GM21526 (cell line): ENCODE results near the gene TMEM204.

Experiments used
- ATAC-seq: cut with Tn5 transposase; IDR thresholded peaks from one replicate; pipeline ENCODE4 v1.9.1; 2021; ENCODE audit warnings: moderate library complexity; ENCODE audit not compliant: unreplicated experiment, low FRiP score

The TMEM204 gene

GRCh38 chr16:1498899-1499676 is 34.4 kb upstream of the TMEM204 start:
- ATAC-seq, result no peak

GRCh38 chr16:1499756-1500464 is 33.6 kb upstream of the TMEM204 start:
- no peak for ATAC-seq

DNA sequence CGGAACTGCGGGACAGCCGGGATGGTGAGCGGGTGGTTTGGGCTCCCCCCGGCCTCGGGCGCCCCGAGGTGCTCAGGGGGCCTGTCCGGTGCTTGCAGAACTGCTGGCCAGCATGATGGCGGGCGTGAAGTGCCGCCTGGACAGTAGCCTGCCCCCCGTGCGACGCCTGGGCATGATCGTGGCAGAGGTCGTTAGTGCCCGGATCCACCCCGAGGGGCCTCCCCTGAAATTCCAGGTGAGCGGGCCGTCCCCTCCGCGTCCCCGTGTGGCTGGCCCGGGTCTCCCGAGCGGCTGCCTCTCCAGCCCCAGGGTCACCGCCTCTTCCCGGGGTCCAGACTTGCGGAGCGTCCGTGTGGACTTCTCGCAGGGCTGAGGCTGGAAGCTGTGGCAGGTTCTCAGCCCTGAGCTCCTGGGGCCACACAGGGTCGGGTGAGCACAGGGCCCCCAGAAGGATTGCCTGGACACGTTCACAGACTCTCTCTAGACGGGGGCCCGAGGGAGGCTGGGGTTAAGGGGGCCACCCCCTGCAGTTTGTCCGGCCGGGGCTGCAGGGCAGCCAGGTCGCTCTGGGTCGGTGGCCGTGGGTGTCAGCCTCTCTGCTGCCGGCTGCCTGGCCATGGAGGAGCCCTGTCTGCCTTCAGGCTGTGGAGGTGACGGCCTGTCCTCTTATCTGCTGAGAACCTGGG is 32.9 kb upstream of the TMEM204 start:
- ATAC-seq, result no peak

- no peak for ATAC-seq
These were observed 31.8 kb upstream of the TMEM204 start for GRCh38 chr16:1501630-1502029.

DNA sequence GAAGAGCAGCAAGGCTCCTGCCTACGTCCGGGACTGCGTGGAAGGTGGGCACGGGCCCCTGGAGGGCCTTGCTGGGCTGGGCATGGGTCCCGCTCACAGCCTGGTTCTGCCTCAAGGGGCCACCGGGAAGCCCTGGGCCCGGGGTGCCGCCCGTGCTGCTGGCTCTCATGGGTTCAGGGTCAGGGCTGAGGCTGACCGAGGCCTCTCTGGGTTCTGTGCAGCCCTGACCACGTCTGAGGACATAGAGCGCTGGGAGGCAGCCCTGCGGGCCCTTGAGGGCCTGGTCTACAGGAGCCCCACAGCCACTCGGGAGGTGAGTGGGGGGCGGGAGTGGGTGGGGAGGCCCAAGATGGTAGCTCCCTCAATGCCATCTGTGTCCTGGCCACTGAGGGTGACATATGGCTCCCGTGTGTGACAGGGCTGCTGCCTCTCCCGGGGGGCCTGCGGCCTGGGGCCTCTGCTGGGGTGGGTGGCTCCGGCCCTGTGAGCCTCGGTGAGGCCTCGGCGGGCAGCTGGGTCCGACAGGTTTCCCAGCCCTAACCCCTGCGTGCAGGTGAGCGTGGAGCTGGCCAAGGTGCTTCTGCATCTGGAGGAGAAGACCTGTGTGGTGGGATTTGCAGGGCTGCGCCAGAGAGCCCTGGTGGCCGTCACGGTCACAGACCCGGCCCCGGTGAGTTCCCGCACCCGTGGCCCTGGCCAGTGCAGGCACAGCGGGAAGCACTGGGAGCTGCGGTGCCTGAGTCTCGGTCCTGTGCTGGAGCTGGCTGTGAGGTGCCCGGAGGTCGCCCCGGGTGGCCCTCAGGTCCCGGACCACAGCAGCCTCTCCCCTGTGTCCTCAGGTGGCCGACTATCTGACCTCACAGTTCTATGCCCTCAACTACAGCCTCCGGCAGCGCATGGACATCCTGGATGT is 31.1 kb upstream of the TMEM204 start:
- no peak for ATAC-seq

DNA sequence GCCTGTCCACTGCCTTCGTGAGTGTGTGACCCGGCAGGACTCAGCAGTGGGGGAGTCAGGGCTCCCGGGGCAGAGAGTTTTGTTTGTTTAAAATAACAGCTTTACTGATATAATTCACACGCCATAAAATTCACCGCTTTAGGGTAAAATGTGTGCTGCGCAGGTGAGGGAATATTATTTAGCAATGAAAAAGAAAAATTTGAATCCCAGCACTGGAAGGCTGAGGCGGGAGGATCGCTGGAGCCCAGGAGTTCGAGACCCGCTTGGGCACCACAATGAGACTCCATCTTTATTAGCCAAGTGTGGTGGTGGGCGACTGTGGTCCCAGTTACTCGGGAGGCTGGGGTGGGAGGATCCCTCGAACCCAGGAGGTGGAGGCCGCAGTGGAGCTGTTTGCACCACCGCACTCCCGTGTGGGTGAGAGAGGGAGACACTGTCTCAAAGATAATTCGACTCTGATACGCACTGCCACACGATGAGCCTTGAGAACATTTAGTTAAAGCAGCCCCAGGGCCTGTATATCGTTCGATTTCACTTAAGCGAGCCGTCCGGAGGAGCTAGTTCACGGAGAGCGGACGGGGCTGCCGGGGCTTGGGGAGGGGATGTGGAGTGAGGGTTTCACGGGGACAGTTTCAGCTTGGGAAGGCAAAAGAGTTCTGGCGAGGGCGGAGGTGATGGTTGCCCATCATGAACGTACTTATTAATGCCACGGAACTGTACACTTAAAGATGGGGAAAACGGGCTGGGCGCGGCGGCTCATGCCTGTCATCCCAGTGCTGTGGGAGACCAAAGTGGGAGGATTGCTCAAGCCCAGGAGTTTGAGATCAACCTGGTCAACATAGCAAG is 30.1 kb upstream of the TMEM204 start:
- no peak for ATAC-seq

DNA sequence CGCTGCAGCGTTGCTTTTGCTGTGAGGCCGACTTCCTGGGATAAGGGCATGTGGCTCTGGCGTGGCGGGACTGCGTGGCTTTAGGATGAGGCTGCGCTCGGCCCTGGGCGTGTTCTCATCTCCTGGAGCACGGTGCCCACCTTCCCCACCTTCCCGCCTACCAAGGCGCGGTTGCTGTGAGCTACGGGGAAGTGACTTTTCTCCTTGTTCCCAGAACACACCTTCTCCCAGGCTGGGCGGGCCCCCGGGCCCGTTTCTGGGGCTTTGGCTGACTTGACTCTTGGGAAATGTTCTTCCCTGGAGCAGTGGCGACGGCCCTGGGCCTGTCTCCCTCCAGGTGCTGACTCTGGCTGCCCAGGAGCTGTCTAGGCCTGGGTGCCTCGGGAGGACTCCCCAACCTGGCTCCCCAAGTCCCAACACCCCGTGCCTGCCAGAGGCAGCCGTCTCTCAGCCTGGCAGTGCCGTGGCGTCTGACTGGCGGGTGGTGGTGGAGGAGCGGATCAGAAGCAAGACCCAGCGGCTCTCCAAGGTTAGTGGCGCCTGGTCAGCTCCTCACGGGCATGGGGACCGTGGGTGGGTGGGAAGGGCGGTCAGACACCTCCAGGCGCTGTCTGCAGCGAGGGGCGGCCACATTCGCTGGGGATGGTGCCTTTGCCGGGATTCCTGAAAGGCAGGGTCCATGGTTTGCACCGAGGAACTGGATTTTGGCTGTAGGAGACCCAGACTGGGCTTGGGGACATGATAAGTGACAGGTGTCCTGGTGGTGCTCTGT is 28.2 kb upstream of the TMEM204 start:
- no peak for ATAC-seq

DNA sequence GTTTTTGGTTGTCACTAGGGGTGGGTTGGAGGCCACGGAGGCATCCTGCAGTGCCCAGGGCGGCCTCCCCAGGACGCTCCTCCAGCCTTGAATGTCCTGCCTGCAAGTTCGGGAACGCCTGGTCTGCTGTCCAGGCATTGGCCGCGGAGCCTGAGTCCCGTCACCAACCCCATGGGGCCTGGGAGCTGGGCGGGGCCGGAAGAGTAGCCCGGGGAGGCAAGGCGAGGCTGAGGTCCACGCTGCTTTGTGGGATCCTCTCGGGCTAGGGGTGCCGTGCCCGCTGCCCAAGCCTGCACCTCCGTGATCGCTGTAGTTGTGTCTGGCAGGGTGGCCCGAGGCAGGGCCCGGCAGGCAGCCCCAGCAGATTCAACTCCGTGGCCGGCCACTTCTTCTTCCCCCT is 27.6 kb upstream of the TMEM204 start:
- ATAC-seq, result no peak

DNA sequence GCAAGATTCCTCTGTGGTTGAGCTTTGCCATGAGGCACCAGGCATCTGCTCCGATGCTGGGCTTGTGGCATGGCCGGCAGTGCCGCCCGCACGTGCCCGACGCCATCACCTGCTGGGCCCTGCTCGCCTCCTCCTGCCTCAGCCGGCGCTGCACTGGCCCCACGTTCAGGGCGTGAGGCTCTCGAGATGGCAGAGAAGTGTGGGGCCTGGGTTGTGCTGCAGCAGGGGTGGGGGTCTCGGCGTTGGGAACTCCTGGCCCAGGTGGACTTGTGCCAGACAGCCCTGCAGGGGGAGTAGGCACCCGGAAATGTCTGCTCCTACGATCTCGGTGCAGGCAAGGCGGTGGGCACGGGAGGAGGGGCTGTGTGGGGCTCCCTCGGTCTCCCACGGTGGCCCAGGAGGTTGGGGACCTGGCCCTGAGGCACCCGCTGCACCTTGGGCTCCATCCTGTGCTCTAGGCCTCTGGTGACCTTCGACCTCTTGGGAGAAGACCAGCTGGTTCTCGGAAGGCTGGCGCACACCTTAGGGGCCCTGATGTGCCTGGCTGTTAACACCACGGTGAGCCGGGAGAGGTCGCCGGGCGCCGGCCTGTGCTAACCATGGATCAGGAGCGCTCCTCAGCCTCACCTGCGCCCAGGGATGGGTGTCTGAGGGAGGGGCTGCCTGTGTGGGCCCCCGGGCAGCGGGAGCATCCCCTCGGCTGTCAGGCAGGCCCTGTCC is 26.8 kb upstream of the TMEM204 start:
- no peak for ATAC-seq

DNA sequence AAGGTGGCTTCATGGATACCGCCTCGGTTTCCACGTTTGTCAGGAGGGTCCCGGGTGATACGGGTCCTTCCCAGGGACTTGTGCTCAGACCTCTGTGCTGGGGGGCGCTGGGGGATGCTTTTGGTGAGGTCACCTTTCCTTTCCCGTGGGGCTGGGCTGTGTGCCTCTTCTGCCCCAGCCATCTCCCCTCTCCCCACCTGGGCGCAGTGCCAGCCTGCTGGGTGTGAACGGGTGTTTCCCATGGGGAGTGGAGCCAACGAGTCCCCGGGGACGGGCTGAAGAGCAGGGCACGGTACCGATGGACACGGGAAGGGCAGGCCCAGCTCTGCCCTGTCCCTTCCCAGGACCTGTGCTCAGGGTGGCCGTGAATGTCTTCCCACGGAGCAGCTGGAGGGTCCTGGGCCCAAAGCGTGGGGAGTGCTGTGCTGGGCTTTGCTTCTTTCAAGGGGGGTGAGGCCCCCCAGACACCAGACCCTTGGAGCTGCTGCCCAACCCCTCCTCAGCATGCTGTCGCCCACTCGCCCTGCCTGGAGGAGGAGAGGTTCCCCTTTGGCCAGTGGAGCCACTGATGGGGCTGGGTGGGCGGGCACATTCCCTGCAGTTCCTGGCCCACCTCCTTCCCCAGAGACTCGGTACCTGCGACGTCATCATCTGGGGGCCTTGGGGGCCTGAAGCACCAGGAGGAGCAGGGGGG is 24.8 kb upstream of the TMEM204 start:
- ATAC-seq, result no peak

DNA sequence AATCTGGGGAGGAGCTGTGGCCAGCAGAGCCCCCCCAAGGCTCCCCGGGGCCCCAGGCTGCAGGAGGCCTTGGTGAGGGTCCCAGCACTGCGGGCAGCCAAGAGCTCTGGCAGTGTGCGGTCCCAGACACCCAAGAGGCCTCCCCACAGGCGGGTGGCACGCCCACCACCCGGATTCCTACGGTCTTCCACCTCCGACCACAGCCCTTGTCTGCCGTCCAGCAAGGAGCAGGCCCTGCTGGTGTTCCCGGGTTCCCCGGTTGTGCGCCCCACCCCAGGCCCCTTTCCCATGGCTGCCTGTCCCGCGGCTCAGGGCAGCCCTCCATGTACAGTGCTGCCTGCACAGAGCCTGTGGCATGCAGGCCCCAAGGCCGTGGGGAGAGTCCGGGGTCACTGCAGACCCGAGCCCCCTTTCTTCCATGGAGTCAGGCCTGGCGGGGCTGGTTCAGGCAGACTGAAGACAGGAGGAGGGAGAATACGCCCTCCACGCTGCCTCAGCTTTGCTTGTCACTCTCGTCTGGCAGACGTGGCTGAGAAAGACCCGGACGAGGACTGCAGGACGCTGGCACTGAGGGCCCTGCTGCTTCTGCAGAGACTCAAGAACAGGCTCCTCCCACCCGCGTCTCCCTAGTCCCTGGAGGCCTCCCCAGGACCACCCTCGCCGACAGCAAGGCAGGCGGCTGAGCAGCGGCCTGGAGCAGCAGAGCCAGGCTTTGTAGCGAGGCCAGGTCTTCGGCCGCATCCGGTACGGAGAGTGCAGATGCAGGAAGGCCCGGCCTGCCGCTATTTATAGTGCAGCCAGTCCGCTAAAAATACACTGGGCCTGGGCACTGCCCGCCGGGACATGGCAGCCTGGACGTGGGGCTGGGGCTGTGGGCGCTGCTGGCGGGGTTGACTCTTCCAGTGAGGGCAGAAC is 23.9 kb upstream of the TMEM204 start:
- no peak for ATAC-seq

DNA sequence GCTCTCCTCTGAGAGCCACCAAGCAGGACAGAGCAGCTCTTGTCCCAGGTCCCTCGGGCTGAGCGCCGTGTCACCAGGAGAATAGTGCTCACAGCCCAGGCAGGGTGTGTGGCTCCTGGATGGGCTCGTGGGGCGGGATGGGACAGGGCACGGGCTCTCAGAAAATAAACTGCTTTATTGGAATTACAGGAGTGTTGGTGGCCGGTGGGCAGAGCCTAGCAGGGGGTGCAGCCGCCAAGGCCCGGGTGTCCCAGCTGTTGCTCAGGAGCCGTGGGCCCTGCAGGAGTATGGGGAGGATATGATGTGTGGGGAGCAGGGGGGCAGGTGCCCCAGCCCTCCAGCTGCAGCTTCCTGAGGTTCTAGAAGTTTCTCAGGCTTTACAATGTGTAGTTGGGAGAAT is 23.2 kb upstream of the TMEM204 start:
- no peak for ATAC-seq

GRCh38 chr16:1510941-1511351 is 22.5 kb upstream of the TMEM204 start:
- no peak for ATAC-seq

- no peak for ATAC-seq
These were observed 21.6 kb upstream of the TMEM204 start for GRCh38 chr16:1511662-1512569.

DNA sequence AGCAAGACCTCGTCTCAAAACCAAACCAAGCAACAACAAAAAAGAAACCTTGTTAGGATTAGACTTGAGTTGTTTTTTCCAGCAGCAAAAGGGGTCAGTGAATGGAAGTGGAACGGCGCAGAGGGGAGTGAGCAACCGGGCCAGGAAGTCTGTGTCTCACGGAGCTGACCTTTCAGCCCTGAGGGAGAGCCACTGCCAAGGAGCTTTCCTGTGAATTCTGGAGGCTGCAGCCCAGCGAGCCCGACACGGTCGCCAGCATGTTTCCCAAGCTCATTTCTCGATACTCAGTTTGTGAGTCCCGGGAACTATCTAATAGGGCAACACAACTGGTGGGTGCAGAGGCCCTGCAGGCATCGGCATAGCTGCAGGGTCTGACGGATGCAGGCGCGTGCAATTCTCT is 20.7 kb upstream of the TMEM204 start:
- ATAC-seq, result no peak

DNA sequence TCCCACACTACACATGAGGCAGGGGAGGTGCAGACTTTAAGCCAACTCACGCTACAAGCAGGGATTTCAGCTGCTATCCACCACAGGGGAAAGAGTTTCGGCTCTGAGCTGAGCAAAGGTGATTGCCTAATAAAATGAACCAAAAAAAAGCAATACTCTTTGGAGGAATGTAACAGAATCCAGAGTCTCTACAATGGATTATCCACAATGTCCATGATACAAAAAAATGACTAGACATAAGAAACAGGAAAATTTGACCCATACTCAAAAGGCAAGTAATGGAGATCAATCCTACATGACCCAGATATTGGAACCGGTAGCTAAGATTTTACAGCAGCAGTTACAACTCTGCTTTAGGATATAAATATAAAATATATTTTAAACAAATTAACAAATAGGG is 19.0 kb upstream of the TMEM204 start:
- no peak for ATAC-seq
